ENCODE measurements around the gene SGMS1.

Gene SGMS1

DNA sequence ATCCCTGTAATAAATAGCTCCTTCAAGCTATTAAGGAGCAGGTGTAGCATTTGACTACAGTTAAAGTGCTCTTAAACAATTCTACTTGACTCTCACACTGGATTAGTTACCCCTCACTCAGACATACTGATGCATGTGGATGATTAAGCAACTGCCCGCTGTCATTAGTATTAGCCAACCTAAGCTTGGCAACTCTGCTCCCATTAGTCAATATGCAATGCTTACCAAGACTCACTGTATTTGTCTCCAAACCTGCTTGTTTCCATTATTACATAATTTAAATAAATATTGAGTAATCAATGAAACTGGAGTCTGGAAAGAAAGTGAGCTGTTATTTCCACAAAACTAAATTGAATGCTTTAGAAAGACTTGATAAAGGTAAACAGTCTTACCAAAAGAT, 228.5 kb downstream of the SGMS1 start:
- no peak for TF ChIP-seq CTCF (IDR thresholded peaks at IDR 0.05; ENCODE audit: extremely low read depth, missing control alignments)
- DNase-seq (ENCODE audit: low spot score) = no peak

- no peak for TF ChIP-seq CTCF (IDR thresholded peaks at IDR 0.05; ENCODE audit: extremely low read depth, missing control alignments)
- no peak for DNase-seq (ENCODE audit: low spot score)
Measured at GRCh38 chr10:50394832-50395231, 228.9 kb downstream of the SGMS1 start.

DNA sequence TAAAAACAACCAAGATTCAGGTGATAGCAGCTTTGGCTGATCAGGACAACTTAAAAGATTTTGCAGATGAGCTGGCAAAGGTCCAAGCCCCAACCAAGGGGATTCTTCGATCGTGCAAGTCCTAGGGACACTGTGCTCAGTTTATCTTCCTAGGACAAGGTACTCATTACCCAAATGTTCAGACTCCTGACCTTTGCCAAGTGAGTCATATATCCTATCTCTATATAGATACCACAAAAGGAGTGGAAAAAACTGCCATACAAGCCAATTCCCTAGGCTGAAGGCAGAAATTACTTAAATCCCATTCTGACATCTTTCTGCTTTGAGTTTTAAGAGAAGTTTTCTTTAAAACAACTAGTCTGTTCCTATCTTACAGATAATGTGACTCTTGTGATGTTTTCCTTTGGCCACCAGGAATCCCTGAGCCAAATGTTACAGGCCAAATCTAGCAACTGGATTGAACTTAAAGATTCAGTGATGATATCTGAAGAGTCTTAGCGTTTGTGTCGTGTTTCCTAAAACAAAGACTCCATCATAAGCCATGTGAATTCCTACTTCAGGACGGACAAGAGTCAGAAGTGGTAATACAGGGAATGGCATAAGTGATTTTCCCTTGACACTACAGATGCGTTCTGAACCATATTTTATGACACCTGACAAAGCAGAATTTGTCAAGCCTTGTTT, 229.8 kb downstream of the SGMS1 start:
- no peak for DNase-seq (ENCODE audit: low spot score)
- no peak for TF ChIP-seq CTCF (IDR thresholded peaks at IDR 0.05; ENCODE audit: extremely low read depth, missing control alignments)

DNA sequence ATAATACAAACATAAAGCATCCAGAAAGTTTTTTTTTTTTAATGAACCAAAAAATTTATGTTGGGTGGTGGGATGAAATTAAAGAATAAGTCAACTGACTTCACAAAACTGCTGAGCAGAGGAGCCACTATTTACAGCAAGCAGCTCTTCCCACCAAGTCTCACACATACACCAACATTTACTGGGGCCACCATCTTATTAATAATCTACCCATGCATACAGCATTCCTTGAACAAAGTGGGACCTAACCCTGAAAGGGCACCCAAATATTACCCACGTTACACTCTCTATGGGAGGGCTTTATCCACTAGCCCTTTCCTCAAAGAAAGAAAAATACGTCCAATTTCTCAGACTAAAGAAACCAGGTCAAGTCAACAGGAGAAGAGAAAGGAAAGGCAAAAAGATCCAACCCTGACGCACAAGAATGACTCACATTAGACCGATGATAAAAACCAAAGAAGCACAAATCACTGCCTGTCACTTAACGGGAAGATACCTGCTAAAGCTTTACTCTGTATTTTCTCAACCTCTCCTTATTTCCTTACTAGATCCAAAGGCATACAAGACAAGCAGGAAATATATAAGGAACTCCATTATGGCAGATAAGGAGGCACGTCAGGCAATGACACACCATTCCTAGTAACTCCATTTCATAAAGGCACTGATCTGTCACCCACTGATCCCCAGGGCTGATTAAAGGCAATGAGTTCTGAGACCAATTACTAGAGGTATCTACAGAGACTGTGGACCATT, 230.6 kb downstream of the SGMS1 start:
- no peak for DNase-seq (ENCODE audit: low spot score)
- TF ChIP-seq CTCF (IDR thresholded peaks at IDR 0.05; ENCODE audit: extremely low read depth, missing control alignments) = no peak

DNA sequence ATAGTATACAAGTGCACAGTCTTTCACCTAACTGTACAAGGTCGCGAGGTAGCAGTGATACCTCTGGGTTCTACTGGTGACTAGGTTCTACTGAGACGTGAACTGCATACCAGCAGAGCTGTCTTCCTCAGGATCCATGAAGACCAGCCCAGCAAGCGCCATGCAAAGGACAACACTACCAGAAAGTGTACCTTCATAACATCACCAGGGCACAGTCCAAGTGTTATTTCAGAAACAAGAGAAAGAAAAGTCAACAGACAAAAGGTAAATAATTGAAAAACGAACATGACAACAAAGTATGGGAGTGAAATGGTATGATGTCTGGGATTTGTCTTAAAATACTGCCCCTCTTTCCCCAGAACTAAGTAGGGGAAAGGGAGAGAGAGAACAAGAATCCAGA, 231.3 kb downstream of the SGMS1 start:
- DNase-seq (ENCODE audit: low spot score) = no peak
- TF ChIP-seq CTCF (IDR thresholded peaks at IDR 0.05; ENCODE audit: extremely low read depth, missing control alignments) = no peak

GRCh38 chr10:50390302-50390701, 233.5 kb downstream of the SGMS1 start:
- no peak for DNase-seq (ENCODE audit: low spot score)
- no peak for TF ChIP-seq CTCF (IDR thresholded peaks at IDR 0.05; ENCODE audit: extremely low read depth, missing control alignments)

DNA sequence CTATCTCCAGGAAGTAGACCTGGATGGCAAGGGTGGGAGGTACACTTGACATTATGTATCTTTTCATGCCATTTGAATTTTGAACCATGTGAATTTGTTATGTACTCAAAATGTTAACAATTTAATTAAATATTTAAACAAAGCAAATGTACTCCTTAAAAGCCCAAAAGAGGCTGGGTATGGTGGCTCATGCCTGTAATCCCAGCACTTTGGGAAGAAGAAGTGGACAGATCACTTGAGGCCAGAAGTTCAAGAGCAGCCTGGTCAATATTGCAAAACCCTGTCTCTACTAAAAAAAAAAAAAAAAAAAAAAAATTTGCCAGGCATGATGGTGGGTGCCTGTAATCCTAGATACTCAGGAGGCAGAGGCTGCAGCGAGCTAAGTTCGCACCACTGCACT, 235.6 kb downstream of the SGMS1 start:
- DNase-seq (ENCODE audit: low spot score) = no peak
- no peak for TF ChIP-seq CTCF (IDR thresholded peaks at IDR 0.05; ENCODE audit: extremely low read depth, missing control alignments)

Measured in GM20000 (cell line).